ENCODE data around the gene CCNY.

Gene CCNY

DNA sequence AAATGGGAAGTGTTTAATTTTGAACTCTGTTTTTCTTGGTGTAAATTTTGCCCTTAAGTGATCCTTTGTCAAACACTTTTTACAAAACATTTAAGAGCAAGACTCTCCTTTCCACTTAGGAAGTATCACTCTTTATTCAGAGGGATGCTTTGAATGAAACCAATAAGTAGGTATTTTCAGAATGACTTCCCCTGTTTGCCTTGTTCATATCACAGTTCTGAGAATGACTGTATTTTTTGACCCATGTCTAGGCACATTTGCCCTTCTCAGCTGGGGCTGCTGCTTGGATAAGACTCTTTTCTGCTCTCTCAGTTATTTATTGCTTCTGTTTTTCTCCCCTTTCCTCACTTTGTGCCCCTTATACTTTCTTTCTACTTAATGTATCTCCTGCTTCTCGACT, 98.2 kb downstream of the CCNY start:
- DNase-seq = no peak

DNA sequence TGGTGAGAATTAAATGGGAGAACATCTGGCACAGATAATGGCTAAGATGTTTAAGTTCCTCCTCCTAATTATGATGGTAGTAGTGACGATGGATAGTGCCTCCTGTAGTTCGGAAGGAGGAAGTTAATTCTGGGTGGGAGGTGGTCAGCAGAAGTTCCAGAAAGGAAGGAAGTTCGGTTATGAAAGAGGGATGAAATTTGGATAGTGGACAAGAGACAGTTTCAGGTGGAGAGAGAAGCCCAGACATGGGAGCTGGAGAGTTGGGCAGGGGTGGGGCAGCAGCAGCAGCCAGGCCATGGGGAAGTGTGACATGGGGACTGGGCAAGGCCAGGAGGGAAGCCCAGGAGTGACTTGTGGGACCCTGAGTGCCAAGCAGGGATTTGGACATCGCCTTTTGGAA, 99.5 kb downstream of the CCNY start:
- no peak for DNase-seq

DNA sequence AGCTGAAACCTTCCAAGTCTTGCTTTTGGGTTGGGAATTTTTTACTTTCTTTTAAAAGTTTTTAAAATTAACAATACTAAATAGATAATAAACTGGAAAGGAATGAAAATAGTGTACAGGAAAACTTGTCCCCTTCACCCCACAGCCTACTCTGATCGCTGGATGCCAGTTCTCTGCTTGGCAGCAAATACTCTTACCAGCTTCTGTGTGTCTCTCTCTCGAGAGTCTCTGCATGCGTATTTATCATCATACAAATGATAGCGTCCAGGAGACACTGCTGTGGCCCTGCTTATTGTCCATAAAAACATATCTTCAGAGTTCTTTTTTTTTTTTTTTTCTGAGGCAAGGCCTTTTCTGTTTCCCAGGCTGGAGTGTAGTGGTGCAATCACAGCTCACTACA, 101.5 kb downstream of the CCNY start:
- DNase-seq = no peak

GRCh38 chr10:35438718-35439571, 102.6 kb downstream of the CCNY start:
- no peak for DNase-seq

- DNase-seq = no peak
Measured at GRCh38 chr10:35440016-35440415, 103.7 kb downstream of the CCNY start.

- no peak for DNase-seq
Measured at GRCh38 chr10:35442028-35442427, 105.7 kb downstream of the CCNY start.

GRCh38 chr10:35442592-35442991, 106.3 kb downstream of the CCNY start:
- no peak for DNase-seq

- DNase-seq = no peak
Measured at GRCh38 chr10:35443858-35444257, 107.5 kb downstream of the CCNY start.

GRCh38 chr10:35445150-35445884, 109.0 kb downstream of the CCNY start:
- DNase-seq = no peak

DNA sequence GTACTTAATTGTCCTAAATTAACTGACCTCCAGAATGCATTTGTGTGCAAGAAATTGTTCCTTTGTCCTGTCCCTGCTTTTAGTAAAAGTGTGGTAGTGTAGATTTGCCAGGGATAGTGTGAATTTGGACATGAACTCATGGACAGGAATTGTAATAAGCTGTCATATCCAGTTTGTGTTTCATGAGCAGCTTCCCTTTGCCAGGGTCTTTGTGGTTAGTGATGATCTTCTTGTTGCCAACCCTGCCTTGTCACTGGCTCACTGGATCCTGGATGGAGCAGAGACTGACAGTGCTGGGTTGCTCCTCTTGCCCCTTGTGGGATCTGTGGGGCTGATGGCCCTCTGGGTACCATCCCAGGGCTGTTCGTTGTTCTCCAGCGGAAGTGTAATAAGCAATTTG, 110.1 kb downstream of the CCNY start:
- DNase-seq = no peak

GRCh38 chr10:35447693-35448407, 111.5 kb downstream of the CCNY start:
- DNase-seq = peak; percentile 37 to 44

DNA sequence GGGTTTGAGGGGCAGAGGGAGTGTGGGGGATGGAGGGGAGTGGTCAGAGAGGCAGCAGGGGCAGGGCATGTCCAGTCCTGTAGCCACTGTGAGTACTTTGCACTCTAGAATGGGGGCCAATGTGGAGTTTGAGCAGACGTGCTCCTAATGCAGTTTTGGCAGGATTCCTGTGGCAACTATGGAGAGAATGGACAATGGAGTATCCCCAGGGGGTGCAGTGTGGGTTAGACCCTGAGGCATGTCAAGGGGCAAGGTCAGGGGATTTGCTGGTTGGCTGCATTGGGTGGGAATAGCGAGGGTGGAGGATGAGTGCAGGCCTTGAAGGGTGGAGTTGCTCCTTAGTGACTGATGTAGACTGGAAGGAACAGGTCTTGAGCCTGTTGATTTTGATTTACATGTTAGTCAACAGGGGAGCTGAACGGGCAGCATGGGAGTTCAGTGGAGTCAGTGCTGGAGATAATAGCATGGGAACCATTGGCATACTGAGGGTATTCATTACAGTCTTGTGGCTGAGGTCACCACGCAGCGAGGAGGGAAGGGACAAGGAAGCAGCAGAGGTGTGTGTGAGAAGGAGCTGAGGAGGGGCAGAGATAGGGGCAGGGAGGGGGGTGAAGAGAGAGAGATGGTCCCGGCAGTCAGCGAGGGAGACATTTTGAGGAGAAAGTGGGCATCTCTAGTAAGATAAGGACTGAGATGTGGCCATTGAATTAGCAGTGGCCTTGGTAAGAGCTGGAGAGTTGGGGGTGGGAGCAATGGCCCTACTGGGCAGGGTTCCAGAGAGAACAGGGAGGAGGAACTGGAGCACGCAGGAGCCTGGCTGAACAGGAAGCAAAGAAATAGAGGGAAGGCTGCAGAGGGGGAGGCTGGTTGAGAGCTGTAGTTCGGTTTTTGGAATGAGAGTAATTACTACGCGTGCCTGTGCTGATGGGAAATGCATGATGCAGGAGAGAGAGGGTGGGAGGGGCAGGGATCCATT, 112.7 kb downstream of the CCNY start:
- peak in 1 of 2 experiments; percentile 21 for DNase-seq

- no peak for DNase-seq
Measured at GRCh38 chr10:35449944-35450343, 113.6 kb downstream of the CCNY start.

DNA sequence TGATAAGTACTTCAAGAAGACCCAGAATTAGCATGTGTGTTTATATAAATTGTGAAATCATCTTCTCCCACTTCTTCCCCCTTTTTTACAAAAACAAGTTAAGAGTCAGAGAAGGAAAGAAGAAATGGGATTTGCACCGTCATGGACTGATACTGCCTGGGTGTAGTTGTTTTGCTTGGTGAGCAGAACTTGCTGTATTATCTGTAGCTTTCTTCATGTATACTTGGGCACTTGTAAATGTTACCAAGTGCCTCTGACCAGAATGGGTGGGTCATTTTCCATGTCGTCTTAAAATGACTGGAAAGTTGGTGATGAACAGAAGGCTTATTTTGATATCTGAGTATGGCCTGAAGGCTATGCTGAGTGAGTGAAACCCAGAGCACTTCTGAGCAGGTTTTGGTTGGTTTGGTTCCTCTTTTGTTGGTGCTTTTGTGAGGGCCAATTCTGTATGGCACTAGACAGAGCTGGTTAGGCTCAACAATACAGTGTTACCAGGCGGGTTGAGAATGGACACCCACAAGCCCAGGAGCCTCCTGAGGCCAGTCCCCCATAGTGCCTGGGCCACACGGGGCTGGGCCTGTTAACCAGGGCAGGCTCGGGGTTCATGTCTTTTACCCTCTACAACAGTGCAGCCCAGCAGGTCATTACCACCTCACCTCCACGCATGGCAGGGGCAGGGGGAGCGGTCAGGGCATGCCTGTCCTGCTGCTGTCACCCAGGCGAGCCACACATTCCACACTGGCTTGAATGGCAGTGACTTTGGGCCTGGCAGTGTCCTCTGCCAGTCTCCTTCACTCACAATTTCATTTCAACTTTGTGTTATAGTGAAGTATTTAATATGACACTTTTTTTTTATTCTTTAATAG, 115.1 kb downstream of the CCNY start:
- no peak for DNase-seq

DNA sequence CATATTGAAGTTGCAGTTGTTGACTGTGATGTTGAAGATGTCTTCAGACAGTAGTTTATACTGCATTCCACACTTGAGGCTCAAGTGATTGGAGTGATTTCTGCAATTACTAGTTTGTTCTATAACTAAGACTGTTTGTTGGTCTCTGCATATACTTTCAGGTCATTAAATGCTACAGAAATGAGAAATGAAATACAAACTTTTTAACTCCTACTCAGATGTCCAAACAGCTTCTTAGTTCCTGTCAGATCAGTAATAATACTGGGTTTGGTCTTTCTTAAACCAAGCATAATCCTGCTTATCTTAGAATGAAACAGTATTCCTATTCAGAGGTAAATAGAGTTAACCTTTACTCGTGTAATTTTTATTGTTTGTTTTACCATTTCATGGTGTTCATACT, 115.9 kb downstream of the CCNY start:
- no peak for DNase-seq

GRCh38 chr10:35452847-35453246, 116.5 kb downstream of the CCNY start:
- DNase-seq = no peak

GRCh38 chr10:35453855-35454532, 117.7 kb downstream of the CCNY start:
- DNase-seq = no peak

GRCh38 chr10:35456153-35456720, 119.9 kb downstream of the CCNY start:
- no peak for DNase-seq

DNA sequence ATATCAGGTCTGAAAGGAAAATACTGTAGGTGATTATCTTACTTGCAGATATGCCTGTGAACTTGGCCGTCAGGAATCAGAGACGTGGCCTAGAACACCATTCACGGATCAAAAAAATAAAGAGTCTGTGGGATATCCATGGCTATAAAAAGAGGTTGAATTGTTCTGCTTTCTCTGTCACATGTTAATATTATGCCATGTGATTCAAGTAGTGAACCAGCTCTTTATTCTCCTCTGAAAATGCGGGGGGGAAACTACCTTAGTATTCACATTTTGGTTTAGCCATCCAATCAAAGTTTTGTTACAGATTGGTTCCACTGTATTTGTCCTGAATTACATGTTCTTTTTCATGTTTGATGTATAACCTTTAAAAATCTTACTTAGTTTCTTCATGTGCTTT, 120.5 kb downstream of the CCNY start:
- DNase-seq = no peak

Data from SHP77 (cell line).